Skeletal muscle satellite cell (primary cell): ENCODE data around the gene SIX6. TPM values are rescaled to one million over a fixed set of nuclear protein-coding genes. Genes with fewer than 3 reads are reported as not detected.

Source experiments
- H3K27me3 ChIP-seq: 2 replicates; pipeline ENCODE4 v1.7.0; 2013; ENCODE audit warnings: low read length; ENCODE audit not compliant: control insufficient read depth, insufficient read depth
- H3K36me3 ChIP-seq: 2 replicates; pipeline ENCODE4 v1.7.0; 2013; ENCODE audit warnings: mild to moderate bottlenecking, control low read depth, low read length; ENCODE audit not compliant: insufficient read depth
- H3K4me1 ChIP-seq: 2 replicates; pipeline ENCODE4 v1.7.0; 2013; ENCODE audit warnings: low read length; ENCODE audit not compliant: control insufficient read depth, insufficient read depth
- H3K4me2 ChIP-seq: 2 replicates; pipeline ENCODE4 v1.7.0; 2013; ENCODE audit warnings: mild to moderate bottlenecking, low read length
- H3K4me3 ChIP-seq: 2 replicates; pipeline ENCODE4 v1.7.0; 2013; ENCODE audit warnings: low read length
- H3K9ac ChIP-seq: 2 replicates; pipeline ENCODE4 v1.7.0; 2013; ENCODE audit warnings: mild to moderate bottlenecking, low read depth, low read length, moderate library complexity
- H3K9me3 ChIP-seq: replicated peaks from 2 replicates; pipeline ENCODE4 v1.7.0; 2013; ENCODE audit warnings: mild to moderate bottlenecking, control low read depth, low read length
- small RNA-seq: library from RNA; depleted of rRNA; stranded (forward); fragments of <200 nt; gene quantifications from one replicate; pipeline ENCODE3, GENCODE V24; 2012

SIX6 gene

DNA sequence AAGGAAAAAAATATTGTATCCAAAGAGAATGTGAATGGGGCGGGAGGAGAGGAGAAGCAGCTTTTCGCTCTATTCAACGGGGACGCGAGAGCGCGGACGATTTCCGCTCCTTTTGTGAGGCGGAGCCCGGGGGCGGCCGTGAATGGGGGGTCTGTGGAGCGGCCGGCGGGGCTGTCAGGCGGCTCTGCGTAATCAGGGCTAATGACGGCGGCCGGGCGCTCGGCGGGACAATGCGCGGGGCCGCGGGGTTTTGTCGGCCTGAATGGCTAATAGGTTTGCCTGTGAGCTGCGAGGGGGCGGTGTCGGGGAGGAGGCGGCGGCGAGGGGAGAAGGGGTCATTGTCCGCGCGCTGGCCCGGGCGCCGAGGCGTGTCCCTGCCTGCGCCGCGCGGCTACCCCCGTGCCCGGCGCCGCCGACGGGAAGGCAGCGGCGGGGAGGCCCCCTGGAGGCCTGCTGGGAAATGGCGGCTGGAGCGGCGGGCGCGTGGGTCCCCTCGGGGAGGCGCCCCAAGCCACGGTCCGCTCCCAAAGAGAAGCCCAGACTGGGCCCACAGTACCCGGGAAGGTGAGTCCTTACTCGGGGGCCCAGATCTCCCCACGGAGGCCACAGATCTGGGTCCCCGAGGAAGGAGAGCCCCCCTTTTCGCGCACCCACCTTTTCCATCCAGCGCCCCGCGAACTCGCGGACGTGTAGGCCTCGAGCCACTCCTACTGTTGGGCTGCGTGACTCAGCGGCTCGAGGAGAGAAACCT is 6.0 kb downstream of the SIX6 start:
- Histone ChIP-seq H3K4me1 (peaks cover 2% of the 10 kb centered on the region), H3K9ac (peak overlapping the region; percentile 65), H3K27me3 (peaks cover 52% of the 10 kb centered on the region), H3K9me3 (no peaks in the 10 kb centered on the region), H3K36me3 (no peaks in the 10 kb centered on the region), H3K4me2 (peak overlapping the region; percentile 81), H3K4me3 (peak overlapping the region; percentile 75)

DNA sequence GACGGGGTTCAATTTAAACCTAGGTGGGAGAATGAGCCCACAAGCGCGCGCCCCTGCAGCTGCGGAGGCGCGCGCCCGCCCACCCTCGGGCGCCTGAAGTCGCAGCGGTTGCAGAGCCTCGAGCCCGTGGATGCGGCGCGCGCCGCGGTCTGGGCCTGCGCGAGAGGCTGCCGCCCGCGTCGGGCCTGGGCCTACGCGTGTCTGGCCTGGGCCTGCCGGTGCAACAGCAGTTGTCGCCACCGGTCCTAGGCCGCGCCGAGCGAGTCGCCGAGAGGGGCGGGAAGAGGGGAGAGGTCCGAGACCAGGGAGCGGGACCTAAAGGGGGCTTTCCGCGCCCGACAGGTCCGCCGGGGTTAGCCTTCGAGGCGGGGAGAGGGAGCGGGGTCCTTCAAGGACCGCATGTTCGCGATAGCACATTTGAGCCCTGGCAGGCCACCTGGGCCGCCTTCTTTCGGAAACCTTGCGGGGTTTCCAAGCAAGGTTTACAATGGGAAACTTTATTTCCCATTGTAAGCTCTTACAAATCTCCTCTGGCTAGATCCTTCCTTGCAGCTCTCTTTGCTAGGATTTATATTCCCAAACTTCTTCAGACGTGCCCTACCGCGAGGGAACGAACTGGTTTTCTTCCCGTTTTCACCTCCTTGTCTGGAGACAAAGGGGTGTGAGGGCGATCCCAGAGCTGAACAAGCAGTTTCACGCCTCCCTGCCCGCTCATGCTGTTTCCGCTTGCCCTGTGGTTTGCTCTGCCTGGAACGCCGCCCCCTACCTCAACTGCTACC is 6.8 kb downstream of the SIX6 start:
- no peaks in the 10 kb centered on the region for H3K36me3 ChIP-seq
- no peak overlapping the region for H3K9ac ChIP-seq
- H3K9me3 ChIP-seq: no peaks in the 10 kb centered on the region
- H3K27me3 ChIP-seq: peaks cover 47% of the 10 kb centered on the region
- H3K4me1 ChIP-seq: peaks cover 2% of the 10 kb centered on the region
- peak overlapping the region; percentile 75 for H3K4me3 ChIP-seq
- H3K4me2 ChIP-seq: peak overlapping the region; percentile 81

DNA sequence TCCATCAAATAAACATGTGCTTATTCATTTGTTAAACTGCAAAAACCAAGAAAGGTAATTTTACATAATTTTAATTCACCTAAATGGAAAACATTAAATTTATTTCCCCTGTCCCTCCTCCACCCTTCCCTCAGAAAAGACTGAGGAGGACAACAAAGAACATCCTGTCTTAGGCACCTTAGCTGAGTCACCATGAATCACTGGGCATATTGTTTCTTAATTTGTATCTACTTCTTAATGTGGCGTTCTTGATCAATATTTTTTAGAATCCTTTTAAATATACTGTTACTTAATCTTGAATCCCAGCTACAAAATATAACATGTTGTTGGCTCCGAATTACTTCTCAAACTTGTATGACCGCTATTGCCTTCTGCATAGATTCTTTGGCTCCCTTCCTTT is 23.5 kb downstream of the SIX6 start:
- no peaks in the 10 kb centered on the region for H3K36me3 ChIP-seq
- H3K27me3 ChIP-seq: no peaks in the 10 kb centered on the region
- H3K9ac ChIP-seq: no peak overlapping the region
- no peaks in the 10 kb centered on the region for H3K9me3 ChIP-seq
- no peak overlapping the region for H3K4me3 ChIP-seq
- H3K4me1 ChIP-seq: peaks cover 8% of the 10 kb centered on the region
- no peak overlapping the region for H3K4me2 ChIP-seq

DNA sequence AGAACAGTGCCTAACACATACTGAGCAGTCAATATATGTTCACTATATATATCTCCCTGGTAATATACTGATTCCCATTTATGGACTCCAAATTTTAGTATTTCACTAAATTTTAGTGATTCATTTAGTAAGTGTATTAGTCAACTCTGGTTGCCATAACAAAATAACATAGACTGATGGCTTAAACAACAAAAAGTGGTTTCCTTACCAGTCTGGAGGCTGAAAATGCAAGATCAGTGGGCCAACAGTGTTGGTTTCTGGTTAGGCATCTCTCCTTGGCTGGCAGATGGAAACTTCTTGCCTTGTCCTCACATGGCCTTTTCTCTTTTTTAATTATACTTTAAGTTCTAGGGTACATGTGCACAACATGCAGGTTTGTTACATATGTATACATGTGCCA is 28.7 kb downstream of the SIX6 start:
- no peak overlapping the region for H3K4me2 ChIP-seq
- H3K36me3 ChIP-seq: no peaks in the 10 kb centered on the region
- H3K4me3 ChIP-seq: no peak overlapping the region
- H3K4me1 ChIP-seq: peaks cover 3% of the 10 kb centered on the region
- no peaks in the 10 kb centered on the region for H3K27me3 ChIP-seq
- H3K9me3 ChIP-seq: no peaks in the 10 kb centered on the region
- H3K9ac ChIP-seq: no peak overlapping the region

DNA sequence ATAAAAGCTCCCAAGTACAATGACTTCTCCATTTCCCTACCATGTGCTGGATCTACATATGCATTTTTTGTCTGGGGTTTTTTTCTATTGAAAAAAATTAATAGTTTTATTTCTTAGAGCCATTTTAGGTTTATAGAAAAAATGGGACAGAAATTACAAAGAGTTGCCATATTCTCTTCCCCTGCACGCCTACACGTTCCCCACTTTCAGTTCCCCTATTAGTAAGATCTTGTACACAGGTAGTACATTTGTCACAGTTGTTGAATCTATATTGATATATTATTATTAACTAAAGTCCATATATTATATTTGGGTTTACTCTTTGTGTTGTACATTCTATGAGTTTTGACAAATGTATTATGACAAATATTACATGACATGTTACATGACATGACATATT is 35.7 kb downstream of the SIX6 start:
- Histone ChIP-seq H3K36me3 (no peaks in the 10 kb centered on the region), H3K9me3 (peaks cover 3% of the 10 kb centered on the region), H3K9ac (no peak overlapping the region), H3K4me2 (no peak overlapping the region), H3K4me1 (no peaks in the 10 kb centered on the region), H3K27me3 (no peaks in the 10 kb centered on the region), H3K4me3 (no peak overlapping the region)

DNA sequence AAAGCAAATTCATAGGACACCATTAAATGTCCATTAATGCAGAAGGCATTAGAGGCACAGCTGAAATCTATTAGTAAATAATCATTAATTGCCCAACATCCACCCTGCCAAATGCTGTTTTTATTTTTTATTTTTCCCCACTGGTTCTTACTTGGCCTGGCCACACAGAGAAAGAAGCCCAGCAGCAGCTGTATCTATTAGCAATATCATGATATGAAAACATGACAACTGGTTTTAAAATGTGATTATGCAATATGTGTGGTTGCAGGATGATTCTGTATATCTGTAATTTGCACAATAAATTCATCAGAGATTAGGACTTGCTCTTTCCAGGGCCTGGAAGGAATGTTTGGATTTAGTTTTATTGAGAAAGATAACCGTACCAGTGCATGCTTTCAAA is 44.9 kb downstream of the SIX6 start:
- Histone ChIP-seq H3K9ac (no peak overlapping the region), H3K4me2 (no peak overlapping the region), H3K27me3 (no peaks in the 10 kb centered on the region), H3K9me3 (no peaks in the 10 kb centered on the region), H3K4me1 (peaks cover 3% of the 10 kb centered on the region), H3K4me3 (no peak overlapping the region), H3K36me3 (no peaks in the 10 kb centered on the region)

DNA sequence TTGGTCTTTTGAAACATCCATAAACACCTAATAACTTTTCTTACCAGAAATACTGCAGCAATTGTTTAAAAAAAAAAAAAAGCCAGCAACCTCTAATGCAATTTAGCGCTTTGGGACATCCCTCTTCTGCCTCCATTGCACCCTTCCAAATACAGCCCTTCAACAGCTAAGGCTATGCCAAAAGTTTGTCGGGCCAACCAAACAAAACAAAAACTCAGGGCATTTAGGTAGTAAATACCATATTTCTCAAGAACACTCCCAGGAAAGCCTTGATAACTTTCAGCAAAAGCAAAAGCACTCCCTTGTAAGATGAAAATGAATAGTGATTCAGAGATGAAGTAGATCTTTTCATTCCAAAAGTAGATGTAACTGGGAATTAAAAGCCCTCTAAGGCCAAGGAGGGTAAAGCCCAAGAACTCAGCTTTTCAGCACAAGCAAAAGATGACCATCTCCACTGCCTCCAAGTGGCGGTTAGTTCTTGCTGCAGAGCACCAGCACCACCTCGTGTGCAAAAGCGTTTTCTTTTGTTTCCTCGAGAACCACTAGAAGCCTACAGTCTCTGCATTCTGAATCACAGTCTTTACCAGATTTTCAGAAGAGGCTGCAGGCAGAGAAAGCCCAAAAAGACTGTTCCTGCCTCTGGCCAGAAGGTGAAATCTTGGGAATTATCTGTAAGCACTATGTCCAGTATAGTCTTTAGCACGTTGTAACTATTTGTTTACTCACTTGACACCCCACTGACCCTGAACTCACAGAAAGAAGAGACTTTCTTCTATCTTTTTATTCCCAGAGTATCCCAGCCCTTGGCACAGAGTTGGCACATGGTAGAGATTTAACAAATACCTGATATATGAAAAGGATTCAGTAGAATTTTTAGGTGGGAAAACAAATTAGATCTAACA is 53.1 kb downstream of the SIX6 start:
- Histone ChIP-seq H3K4me1 (peaks cover 37% of the 10 kb centered on the region), H3K9ac (no peak overlapping the region), H3K27me3 (no peaks in the 10 kb centered on the region), H3K36me3 (no peaks in the 10 kb centered on the region), H3K4me2 (peak overlapping the region; percentile 3), H3K4me3 (no peak overlapping the region), H3K9me3 (no peaks in the 10 kb centered on the region)

Small RNA genes within 50 kb of the gene (small RNA-seq; reads per million reads assigned to genes)
- not detected for gene AL049874.4
